Glutamatergic neuron (in vitro differentiated cells): ENCODE results near the gene PWWP2A. TPM values are rescaled to one million over a fixed set of nuclear protein-coding genes. Genes with fewer than 3 reads are reported as not detected.
A peak's percentile ranks its signal among the peaks of the same experiment; 100 is the strongest.
"Not testable (repeated sequence)": the region's sequence is repeated elsewhere in the genome, so short reads cannot be mapped to it uniquely, and the experiment has no call there.

Experiments used
- DNase-seq: peaks from one replicate; pipeline ENCODE4 v3.0.0; 2022
- H3K27ac Mint-ChIP-seq: one replicate; pipeline ENCODE4 v1.8.0; 2020; ENCODE audit warnings: mild to moderate bottlenecking, mixed read lengths, inconsistent platforms; ENCODE audit not compliant: unreplicated experiment
- H3K27me3 Mint-ChIP-seq: one replicate; pipeline ENCODE4 v1.8.0; 2020; ENCODE audit warnings: mild to moderate bottlenecking, moderate library complexity, mixed read lengths, inconsistent platforms; ENCODE audit not compliant: unreplicated experiment
- H3K36me3 Mint-ChIP-seq: one replicate; pipeline ENCODE4 v1.8.0; 2020; ENCODE audit warnings: mild to moderate bottlenecking, mixed read lengths, inconsistent platforms; ENCODE audit not compliant: unreplicated experiment
- H3K4me1 Mint-ChIP-seq: one replicate; pipeline ENCODE4 v1.8.0; 2020; ENCODE audit warnings: mild to moderate bottlenecking, low read depth, mixed read lengths, inconsistent platforms; ENCODE audit not compliant: unreplicated experiment
- H3K4me3 Mint-ChIP-seq: one replicate; pipeline ENCODE4 v1.8.0; 2020; ENCODE audit warnings: mild to moderate bottlenecking, mixed read lengths, inconsistent platforms; ENCODE audit not compliant: unreplicated experiment
- H3K9me3 Mint-ChIP-seq: one replicate; pipeline ENCODE4 v1.8.0; 2020; ENCODE audit warnings: mild to moderate bottlenecking, moderate library complexity, mixed read lengths, inconsistent platforms; ENCODE audit not compliant: unreplicated experiment
- total RNA-seq: library from RNA; stranded (reverse); fragmentation: NEBNext Ultra II Directional; extraction: Animal tissue kit (Norgen Biotek cat#: 25700); gene quantifications from one replicate; pipeline ENCODE4 v1.2.1, GENCODE V29; 2021; ENCODE audit not compliant: unreplicated experiment
- TF ChIP-seq, protein P1 (sequence below): fragments of 200-600 bp; sonication (generic); IDR thresholded peaks from one replicate; pipeline ENCODE4 v1.5.0; 2021; ENCODE audit not compliant: partially characterized antibody, unreplicated experiment

The PWWP2A gene
- total RNA-seq, 1 donor from 2014 or later, result 75.7 TPM

GRCh38 chr5:160165137-160166068, 46.2 kb upstream of the PWWP2A start:
- H3K36me3 Mint-ChIP-seq, result no peaks in the 10 kb centered on the region
- H3K4me3 Mint-ChIP-seq, result peak overlapping the region; percentile 86
- H3K27me3 Mint-ChIP-seq, result peaks cover 16% of the 10 kb centered on the region
- peak; percentile 89 for DNase-seq
- H3K4me1 Mint-ChIP-seq, result peaks cover 51% of the 10 kb centered on the region
- peaks cover 22% of the 10 kb centered on the region for H3K9me3 Mint-ChIP-seq
- peak overlapping the region; percentile 97 for H3K27ac Mint-ChIP-seq
- TF ChIP-seq, protein P1, sequence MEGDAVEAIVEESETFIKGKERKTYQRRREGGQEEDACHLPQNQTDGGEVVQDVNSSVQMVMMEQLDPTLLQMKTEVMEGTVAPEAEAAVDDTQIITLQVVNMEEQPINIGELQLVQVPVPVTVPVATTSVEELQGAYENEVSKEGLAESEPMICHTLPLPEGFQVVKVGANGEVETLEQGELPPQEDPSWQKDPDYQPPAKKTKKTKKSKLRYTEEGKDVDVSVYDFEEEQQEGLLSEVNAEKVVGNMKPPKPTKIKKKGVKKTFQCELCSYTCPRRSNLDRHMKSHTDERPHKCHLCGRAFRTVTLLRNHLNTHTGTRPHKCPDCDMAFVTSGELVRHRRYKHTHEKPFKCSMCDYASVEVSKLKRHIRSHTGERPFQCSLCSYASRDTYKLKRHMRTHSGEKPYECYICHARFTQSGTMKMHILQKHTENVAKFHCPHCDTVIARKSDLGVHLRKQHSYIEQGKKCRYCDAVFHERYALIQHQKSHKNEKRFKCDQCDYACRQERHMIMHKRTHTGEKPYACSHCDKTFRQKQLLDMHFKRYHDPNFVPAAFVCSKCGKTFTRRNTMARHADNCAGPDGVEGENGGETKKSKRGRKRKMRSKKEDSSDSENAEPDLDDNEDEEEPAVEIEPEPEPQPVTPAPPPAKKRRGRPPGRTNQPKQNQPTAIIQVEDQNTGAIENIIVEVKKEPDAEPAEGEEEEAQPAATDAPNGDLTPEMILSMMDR, result no peak

- H3K9me3 Mint-ChIP-seq, result peaks cover 22% of the 10 kb centered on the region
- DNase-seq, result no peak
- H3K36me3 Mint-ChIP-seq, result no peaks in the 10 kb centered on the region
- H3K27ac Mint-ChIP-seq, result peak overlapping the region; percentile 97
- H3K27me3 Mint-ChIP-seq, result peaks cover 17% of the 10 kb centered on the region
- peak overlapping the region; percentile 30 for H3K4me3 Mint-ChIP-seq
- H3K4me1 Mint-ChIP-seq, result peaks cover 49% of the 10 kb centered on the region
- TF ChIP-seq, protein P1, result no peak
Observed at GRCh38 chr5:160162910-160163309, 43.7 kb upstream of the PWWP2A start.

- TF ChIP-seq, protein P1, result no peak
- H3K9me3 Mint-ChIP-seq, result peaks cover 22% of the 10 kb centered on the region
- no peak for DNase-seq
- no peaks in the 10 kb centered on the region for H3K36me3 Mint-ChIP-seq
- no peak overlapping the region for H3K4me3 Mint-ChIP-seq
- H3K27me3 Mint-ChIP-seq, result peaks cover 18% of the 10 kb centered on the region
- peaks cover 38% of the 10 kb centered on the region for H3K4me1 Mint-ChIP-seq
- H3K27ac Mint-ChIP-seq, result no peak overlapping the region
Observed at GRCh38 chr5:160161626-160162025, 42.4 kb upstream of the PWWP2A start.

- peak overlapping the region; percentile 97 for H3K27ac Mint-ChIP-seq
- H3K27me3 Mint-ChIP-seq, result peaks cover 14% of the 10 kb centered on the region
- DNase-seq, H3K36me3 Mint-ChIP-seq: not testable (repeated sequence)
- peaks cover 16% of the 10 kb centered on the region for H3K9me3 Mint-ChIP-seq
- peaks cover 30% of the 10 kb centered on the region for H3K4me1 Mint-ChIP-seq
- peak overlapping the region; percentile 40 for H3K4me3 Mint-ChIP-seq
Observed at GRCh38 chr5:160160875-160161274, 41.6 kb upstream of the PWWP2A start.

DNA sequence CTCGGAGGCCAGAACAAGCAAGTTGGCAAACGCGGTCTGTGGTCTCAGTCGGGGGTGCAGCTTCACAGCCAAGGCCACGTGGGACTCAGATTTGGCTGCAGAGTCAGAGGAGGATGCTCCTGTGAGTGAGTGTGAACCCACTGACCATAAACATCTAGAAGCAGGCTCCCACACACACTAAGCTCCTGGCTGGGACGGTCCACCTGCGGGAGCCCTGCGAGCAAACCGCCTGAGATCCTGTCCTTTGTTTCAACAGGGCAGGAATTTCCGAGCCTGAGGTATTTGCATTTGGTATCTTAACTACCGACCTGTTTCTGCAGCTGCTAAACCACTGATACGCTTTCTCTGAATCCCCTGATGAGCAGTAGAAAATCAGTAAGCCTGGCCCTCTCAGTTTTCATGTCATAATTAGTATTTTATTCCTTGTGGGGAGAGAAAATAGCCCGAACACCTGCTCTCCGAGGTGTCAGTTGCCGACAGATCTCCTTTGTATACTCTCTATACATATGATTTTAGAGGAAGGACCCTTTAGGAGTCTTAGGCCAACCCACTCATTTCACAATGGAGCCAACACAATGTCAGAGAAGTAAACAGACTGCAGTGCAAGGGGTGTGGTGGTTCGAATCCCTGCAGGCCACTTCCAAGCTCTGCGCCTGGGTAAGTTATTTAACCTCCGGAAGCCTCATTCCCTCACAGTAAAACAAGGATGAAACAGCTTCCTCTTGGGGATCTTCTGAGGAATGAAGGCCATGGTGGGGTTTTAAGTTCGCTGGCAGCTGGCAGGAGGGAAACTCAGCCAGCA, 40.9 kb upstream of the PWWP2A start:
- TF ChIP-seq, protein P1, result no peak
- Mint-ChIP-seq H3K4me1 (peaks cover 27% of the 10 kb centered on the region), H3K27me3 (peaks cover 8% of the 10 kb centered on the region), H3K36me3 (no peaks in the 10 kb centered on the region), H3K4me3 (peak overlapping the region; percentile 67), H3K27ac (peak overlapping the region; percentile 97), H3K9me3 (peaks cover 9% of the 10 kb centered on the region)
- peak; percentile 33 for DNase-seq
